ENCODE data around the gene GOLIM4. TPM values are rescaled to one million over a fixed set of nuclear protein-coding genes. Genes with fewer than 3 reads are reported as not detected.

Gene GOLIM4
- total RNA-seq, 1 donor from 2014 or later, result 74.8 TPM

GRCh38 chr3:168029705-168030104 lies 66.0 kb downstream of the GOLIM4 start:
- intact Hi-C loops (cut with micrococcal nuclease), result no loop called here
- TF ChIP-seq, protein P1, sequence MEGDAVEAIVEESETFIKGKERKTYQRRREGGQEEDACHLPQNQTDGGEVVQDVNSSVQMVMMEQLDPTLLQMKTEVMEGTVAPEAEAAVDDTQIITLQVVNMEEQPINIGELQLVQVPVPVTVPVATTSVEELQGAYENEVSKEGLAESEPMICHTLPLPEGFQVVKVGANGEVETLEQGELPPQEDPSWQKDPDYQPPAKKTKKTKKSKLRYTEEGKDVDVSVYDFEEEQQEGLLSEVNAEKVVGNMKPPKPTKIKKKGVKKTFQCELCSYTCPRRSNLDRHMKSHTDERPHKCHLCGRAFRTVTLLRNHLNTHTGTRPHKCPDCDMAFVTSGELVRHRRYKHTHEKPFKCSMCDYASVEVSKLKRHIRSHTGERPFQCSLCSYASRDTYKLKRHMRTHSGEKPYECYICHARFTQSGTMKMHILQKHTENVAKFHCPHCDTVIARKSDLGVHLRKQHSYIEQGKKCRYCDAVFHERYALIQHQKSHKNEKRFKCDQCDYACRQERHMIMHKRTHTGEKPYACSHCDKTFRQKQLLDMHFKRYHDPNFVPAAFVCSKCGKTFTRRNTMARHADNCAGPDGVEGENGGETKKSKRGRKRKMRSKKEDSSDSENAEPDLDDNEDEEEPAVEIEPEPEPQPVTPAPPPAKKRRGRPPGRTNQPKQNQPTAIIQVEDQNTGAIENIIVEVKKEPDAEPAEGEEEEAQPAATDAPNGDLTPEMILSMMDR (IDR thresholded peaks at IDR 0.05; ENCODE audit: borderline replicate concordance), result no peak
- Histone ChIP-seq H3K27me3 (ENCODE audit: low read depth) (no peaks in the 10 kb centered on the region), H3K9me3 (replicated peaks) (no peaks in the 10 kb centered on the region), H3K4me3 (no peak overlapping the region), H3K36me3 (peaks cover 78% of the 10 kb centered on the region), H3K4me1 (peaks cover 44% of the 10 kb centered on the region), H3K27ac (replicated peaks) (peak overlapping the region; percentile 13)
- DNase-seq, result no peak

- Histone ChIP-seq H3K36me3 (peaks cover 94% of the 10 kb centered on the region), H3K9me3 (replicated peaks) (no peaks in the 10 kb centered on the region), H3K4me3 (no peak overlapping the region), H3K27me3 (ENCODE audit: low read depth) (no peaks in the 10 kb centered on the region), H3K4me1 (peaks cover 46% of the 10 kb centered on the region), H3K27ac (replicated peaks) (peak overlapping the region; percentile 81)
- DNase-seq, result no peak
- intact Hi-C loops (cut with micrococcal nuclease), result no loop called here
- TF ChIP-seq, protein P1 (IDR thresholded peaks at IDR 0.05; ENCODE audit: borderline replicate concordance), result no peak
Measured at GRCh38 chr3:168028086-168028485, 67.6 kb downstream of the GOLIM4 start.

DNA sequence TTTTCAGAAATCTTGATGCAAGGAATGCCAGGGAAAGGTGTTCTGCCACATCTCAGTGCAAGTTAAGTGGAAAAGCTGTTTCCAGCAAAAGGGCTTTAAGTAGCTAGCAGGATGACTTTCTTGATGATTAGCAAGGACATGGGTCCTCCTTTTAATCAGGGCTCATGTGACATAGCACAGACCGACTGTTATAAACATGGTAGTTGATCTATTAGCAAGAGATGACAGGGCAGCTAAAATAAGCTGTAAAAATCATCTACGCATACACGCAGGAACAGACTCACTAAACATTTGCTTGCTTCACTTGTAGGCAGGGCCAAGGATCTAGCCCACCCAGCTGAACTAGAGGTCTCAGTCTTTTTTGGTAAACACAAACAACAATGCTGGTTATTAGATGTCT lies 69.0 kb downstream of the GOLIM4 start:
- intact Hi-C loops (cut with micrococcal nuclease), result no loop called here
- TF ChIP-seq, protein P1 (IDR thresholded peaks at IDR 0.05; ENCODE audit: borderline replicate concordance), result no peak
- H3K27me3 ChIP-seq (ENCODE audit: low read depth), result no peaks in the 10 kb centered on the region
- H3K4me3 ChIP-seq, result peak overlapping the region; percentile 16
- peaks cover 46% of the 10 kb centered on the region for H3K4me1 ChIP-seq
- H3K9me3 ChIP-seq (replicated peaks), result no peaks in the 10 kb centered on the region
- no peak for DNase-seq
- H3K27ac ChIP-seq (replicated peaks), result peak overlapping the region; percentile 81
- H3K36me3 ChIP-seq, result peaks cover 96% of the 10 kb centered on the region

- no peak for DNase-seq
- H3K27me3 ChIP-seq (ENCODE audit: low read depth), result no peaks in the 10 kb centered on the region
- no peaks in the 10 kb centered on the region for H3K9me3 ChIP-seq (replicated peaks)
- H3K36me3 ChIP-seq, result peaks cover 100% of the 10 kb centered on the region
- intact Hi-C loops (cut with micrococcal nuclease), result no loop called here
- TF ChIP-seq, protein P1 (IDR thresholded peaks at IDR 0.05; ENCODE audit: borderline replicate concordance), result no peak
- H3K4me1 ChIP-seq, result peaks cover 46% of the 10 kb centered on the region
- peak overlapping the region; percentile 81 for H3K27ac ChIP-seq (replicated peaks)
- H3K4me3 ChIP-seq, result no peak overlapping the region
Measured at GRCh38 chr3:168025076-168025475, 70.6 kb downstream of the GOLIM4 start.

GRCh38 chr3:168024537-168024941 lies 71.2 kb downstream of the GOLIM4 start:
- TF ChIP-seq, protein P1 (IDR thresholded peaks at IDR 0.05; ENCODE audit: borderline replicate concordance), result no peak
- Histone ChIP-seq H3K4me3 (no peak overlapping the region), H3K4me1 (peaks cover 46% of the 10 kb centered on the region), H3K27me3 (ENCODE audit: low read depth) (no peaks in the 10 kb centered on the region), H3K9me3 (replicated peaks) (no peaks in the 10 kb centered on the region), H3K27ac (replicated peaks) (peak overlapping the region; percentile 81), H3K36me3 (peaks cover 100% of the 10 kb centered on the region)
- intact Hi-C loops (cut with micrococcal nuclease), result no loop called here
- DNase-seq, result no peak

Measured in left ventricle myocardium inferior (tissue), 1 donor.